OCI-LY3 (cell line): ENCODE results near the gene TRABD2B.

Experiments
- CTCF ChIP-seq: fragments of 200-600, 300-600 bp; sonication (generic); IDR thresholded peaks from 2 replicates; pipeline ENCODE4 v1.5.1; 2014; ENCODE audit warnings: antibody characterized with exemption, low read length, low read depth
- EZH2phosphoT487 ChIP-seq: fragments of 200-600 bp; shearing (Covaris generic); IDR thresholded peaks from 2 replicates; pipeline ENCODE4 v1.6.1; 2018; ENCODE audit warnings: antibody characterized with exemption, mixed run types, low read depth

- TF ChIP-seq CTCF (no peak), EZH2phosphoT487 (no peak)
Observed at GRCh38 chr1:47962750-47963492, 34.3 kb downstream of the TRABD2B start.
